Upper lobe of left lung (tissue), 4 donors: ENCODE results near the gene TCHHL1.
A peak's percentile ranks its signal among the peaks of the same experiment; 100 is the strongest.

Source experiments
- CTCF ChIP-seq, 6 experiments: fragments of 450-650 bp in 4 of 6; fragments of 200-600 bp in 2 of 6; sonication (generic) in 2 of 6; IDR thresholded peaks; one replicate each; pipeline ENCODE4 v1.5.1; 2016 to 2019; ENCODE audit warnings: antibody characterized with exemption in 6 of 6
- POLR2A ChIP-seq, 4 donors: fragments of 450-650 bp; IDR thresholded peaks; one replicate each; pipeline ENCODE4 v1.5.1; 2016 to 2017; ENCODE audit warnings: antibody characterized with exemption in 4 of 4, mild to moderate bottlenecking in 2 of 4
- POLR2AphosphoS5 ChIP-seq, 2 donors: sonication (generic); formaldehyde crosslinking; IDR thresholded peaks; one replicate each; pipeline ENCODE4 v1.5.1; 2017; ENCODE audit warnings: antibody characterized with exemption in 2 of 2

DNA sequence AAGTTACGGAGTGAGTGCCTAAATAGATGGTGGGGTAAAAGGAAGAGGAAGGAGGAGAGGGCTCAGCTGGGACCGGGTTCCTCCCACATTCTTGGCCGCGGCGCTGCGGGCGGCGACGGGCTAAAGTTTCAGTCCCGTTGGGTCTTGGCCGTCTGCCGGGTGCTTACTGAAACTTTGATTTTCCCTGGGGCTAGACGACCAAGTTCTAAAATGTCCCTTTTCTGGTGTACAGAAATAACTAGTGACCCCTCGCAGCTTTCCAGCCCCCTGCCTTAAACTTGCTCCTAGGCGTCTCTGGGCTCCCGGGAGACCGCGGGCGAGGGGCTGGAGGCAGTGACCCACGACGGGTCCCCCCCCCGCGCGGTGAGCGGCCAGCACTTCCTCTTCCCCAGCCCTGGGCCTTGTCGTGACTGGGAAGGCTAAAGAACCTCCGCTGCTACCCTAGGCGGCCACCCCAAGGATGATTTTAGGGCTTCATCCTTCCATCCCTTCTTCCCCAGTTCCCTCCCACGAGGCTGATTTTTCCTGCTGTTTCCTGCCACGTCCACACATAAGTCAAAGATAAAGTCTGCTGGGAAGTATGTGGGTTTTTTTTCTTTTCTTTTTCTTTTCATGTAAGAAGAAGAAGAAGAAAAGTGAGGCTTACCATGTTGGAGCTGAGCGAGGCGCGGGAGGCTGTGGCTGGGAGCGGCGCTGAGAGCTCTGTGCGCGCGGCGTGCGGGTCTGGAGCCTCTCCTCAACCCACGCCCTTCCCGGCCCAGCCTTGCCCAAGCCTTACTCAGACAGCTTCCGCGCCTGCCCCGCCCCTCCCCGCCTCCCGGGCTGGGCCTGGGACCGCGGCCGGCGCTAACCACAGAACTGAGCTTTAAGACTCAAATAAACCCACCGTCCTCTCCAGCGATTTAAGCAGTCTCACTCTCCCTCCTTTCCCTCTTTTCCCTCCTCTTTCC lies 52.3 kb downstream of the TCHHL1 start, which contains the start of gene S100A11:
- TF ChIP-seq CTCF (IDR thresholded peaks at IDR 0.05) = no peak
- peak; percentile 90 to 99 (median 96) for TF ChIP-seq POLR2A (IDR thresholded peaks at IDR 0.05)
- TF ChIP-seq POLR2AphosphoS5 (IDR thresholded peaks at IDR 0.05) = peak; percentile 90 to 97
